Measurements from ENCODE around the gene CBLIF.
"Not testable (repeated sequence)": the region's sequence is repeated elsewhere in the genome, so short reads cannot be mapped to it uniquely, and the experiment has no call there.

The CBLIF gene

GRCh38 chr11:59845399-59845798 is at the start of gene CBLIF:
Gene CBLIF (minus strand): TSS chr11:59845499. CDS start chr11:59845453, 46 bp downstream.
- no peak for DNase-seq (ENCODE audit: low spot score)

- DNase-seq (ENCODE audit: low spot score): no peak
These were observed 49.3 kb upstream of the CBLIF start for GRCh38 chr11:59894616-59895015.

GRCh38 chr11:59891781-59892181 is 46.5 kb upstream of the CBLIF start:
- DNase-seq (ENCODE audit: low spot score): no peak

- DNase-seq (ENCODE audit: low spot score): not testable (repeated sequence)
These were observed 41.9 kb upstream of the CBLIF start for GRCh38 chr11:59887156-59887555.

GRCh38 chr11:59883597-59883996 is 38.3 kb upstream of the CBLIF start:
- no peak for DNase-seq (ENCODE audit: low spot score)

GRCh38 chr11:59879567-59879966 is 34.3 kb upstream of the CBLIF start:
- DNase-seq (ENCODE audit: low spot score): no peak

- no peak for DNase-seq (ENCODE audit: low spot score)
These were observed 33.3 kb upstream of the CBLIF start, which contains the start of gene OOSP3 for GRCh38 chr11:59878575-59878974. Gene OOSP3 (plus strand): TSS chr11:59878782. CDS start chr11:59878809, 27 bp downstream.

- no peak for DNase-seq (ENCODE audit: low spot score)
These were observed 32.5 kb upstream of the CBLIF start for GRCh38 chr11:59877784-59878183.

GRCh38 chr11:59877325-59877724 is 32.0 kb upstream of the CBLIF start:
- no peak for DNase-seq (ENCODE audit: low spot score)

GRCh38 chr11:59875856-59876519 is 30.7 kb upstream of the CBLIF start:
- no peak for DNase-seq (ENCODE audit: low spot score)

- no peak for DNase-seq (ENCODE audit: low spot score)
These were observed 26.8 kb upstream of the CBLIF start for GRCh38 chr11:59872076-59872475.

- DNase-seq (ENCODE audit: low spot score): no peak
These were observed 22.6 kb upstream of the CBLIF start for GRCh38 chr11:59867946-59868345.

GRCh38 chr11:59866836-59867235 is 21.5 kb upstream of the CBLIF start:
- no peak for DNase-seq (ENCODE audit: low spot score)

- DNase-seq (ENCODE audit: low spot score): peak; percentile 7
These were observed 21.1 kb upstream of the CBLIF start, which contains the start of gene TCN1 for GRCh38 chr11:59866397-59866796. Gene TCN1 (minus strand): TSS chr11:59866487. CDS start chr11:59866470, 17 bp downstream.

- peak; percentile 74 for DNase-seq (ENCODE audit: low spot score)
These were observed 19.7 kb upstream of the CBLIF start for GRCh38 chr11:59865031-59865430.

- DNase-seq (ENCODE audit: low spot score): no peak
These were observed 17.0 kb upstream of the CBLIF start for GRCh38 chr11:59862252-59862651.

- no peak for DNase-seq (ENCODE audit: low spot score)
These were observed 14.4 kb upstream of the CBLIF start for GRCh38 chr11:59859673-59860072.

GRCh38 chr11:59857439-59858434 is 12.4 kb upstream of the CBLIF start:
- DNase-seq (ENCODE audit: low spot score): no peak

GRCh38 chr11:59854871-59855270 is 9.6 kb upstream of the CBLIF start:
- DNase-seq (ENCODE audit: low spot score): no peak

GRCh38 chr11:59851416-59851815 is 6.1 kb upstream of the CBLIF start:
- not testable (repeated sequence) for DNase-seq (ENCODE audit: low spot score)

GRCh38 chr11:59849551-59849950 is 4.3 kb upstream of the CBLIF start:
- not testable (repeated sequence) for DNase-seq (ENCODE audit: low spot score)

- DNase-seq (ENCODE audit: low spot score): no peak
These were observed 3.8 kb upstream of the CBLIF start for GRCh38 chr11:59849129-59849528.

GRCh38 chr11:59848439-59848838 is 3.1 kb upstream of the CBLIF start:
- DNase-seq (ENCODE audit: low spot score): not testable (repeated sequence)

All from pons (tissue), 1 donor.